Pancreas (tissue), 10 donors: Measurements from ENCODE around the gene IL1RL1. TPM values are rescaled to one million over a fixed set of nuclear protein-coding genes. Genes with fewer than 3 reads are reported as not detected.

Experiments
- ATAC-seq, 4 donors: fragments of 200-7000 bp; cut with Tn5 transposase; one replicate each; pipeline versions ENCODE4 v1.8.0 to v1.9.1; 2020; ENCODE audit warnings: mild to moderate bottlenecking in 4 of 4, moderate library complexity in 4 of 4
- DNase-seq, 6 donors: peaks; one replicate each; pipeline ENCODE4 v3.0.0-alpha.2; 2020
- FAIRE-seq: peaks from 2 replicates; lab custom pipeline; 2012; peaks lifted over from hg19 to GRCh38; lab: Jason Lieb, UNC
- H3K27ac ChIP-seq, 4 donors: fragments of 200-600 bp; sonication (generic); 1 replicate in 3 of 4; 2 replicates in 1 of 4; pipeline versions ENCODE4 v1.5.0 to v1.8.0; 2020
- H3K27me3 ChIP-seq, 4 donors: fragments of 200-600 bp; one replicate each; pipeline ENCODE4 v1.8.0; 2021
- H3K36me3 ChIP-seq, 3 donors: fragments of 200-600 bp; sonication (generic) in 1 of 3; one replicate each; pipeline versions ENCODE4 v1.5.0 to v1.8.0; 2020 to 2021
- H3K4me1 ChIP-seq, 3 donors: fragments of 200-600 bp; one replicate each; pipeline ENCODE4 v1.8.0; 2021
- H3K4me3 ChIP-seq, 4 donors: fragments of 200-600 bp; sonication (generic) in 2 of 4; one replicate each; pipeline versions ENCODE4 v1.5.0 to v1.8.0; 2020 to 2021
- H3K9me3 ChIP-seq, 4 donors: fragments of 200-600 bp; one replicate each; pipeline ENCODE4 v1.8.0; 2021
- CTCF ChIP-seq, 4 donors: fragments of 200-600 bp; sonication (generic) in 3 of 4; IDR thresholded peaks; one replicate each; pipeline versions ENCODE4 v1.5.0 to v1.8.0; 2021; ENCODE audit warnings: antibody characterized with exemption in 4 of 4
- WGBS, 2 donors: extraction: QIAGEN DNeasy Blood & Tissue Kit; methylation state at CpG; one replicate each; pipeline ENCODE4 v1.1.7; 2013; 5-methylcytosine and 5-hydroxymethylcytosine counted together
- intact Hi-C, 3 donors: fragments of 100-400 bp; cut with DNase I; formaldehyde crosslinking; loops; one replicate each; pipeline versions ENCODE4 v1.11.1 to v1.14.2; 2022
- polyA plus RNA-seq, 2 donors: library from polyadenylated mRNA; stranded (reverse); fragments of 200-250 nt; gene quantifications; one replicate each; pipeline ENCODE4 v1.2.3, GENCODE V29; 2013
- total RNA-seq, 6 donors: library from RNA; stranded (reverse); fragmentation: NEBNext Ultra II Directional in 4 of 6; extraction: Animal tissue kit (Norgen Biotek cat#: 25700) in 4 of 6; gene quantifications; one replicate each; pipeline versions ENCODE4 v1.2.1 to v1.2.4, GENCODE V29; 2021 to 2023
- donor health status: healthy with polysubstance abuse.
- donor health status: DM: no; HTN: no; CAD: no; lungs with moderate emphysema.
- donor health status: DM: no; HTN: no; CAD: no.
- donor health status: control.
- donor health status: control.
- donor health status: Bipolar disorder and iron deficiency.
- donor health status: DM: yes; HTN: yes; CAD: no.
- donor health status: DM: no; HTN: no; CAD: no.
- donor health status: DM: no; HTN: no; CAD: no.
- donor health status: DM: yes; HTN: yes; CAD: no.

The IL1RL1 gene
- total and polyA plus RNA-seq, 8 donors = 0.28 to 2.5 (median 1.1) TPM

DNA sequence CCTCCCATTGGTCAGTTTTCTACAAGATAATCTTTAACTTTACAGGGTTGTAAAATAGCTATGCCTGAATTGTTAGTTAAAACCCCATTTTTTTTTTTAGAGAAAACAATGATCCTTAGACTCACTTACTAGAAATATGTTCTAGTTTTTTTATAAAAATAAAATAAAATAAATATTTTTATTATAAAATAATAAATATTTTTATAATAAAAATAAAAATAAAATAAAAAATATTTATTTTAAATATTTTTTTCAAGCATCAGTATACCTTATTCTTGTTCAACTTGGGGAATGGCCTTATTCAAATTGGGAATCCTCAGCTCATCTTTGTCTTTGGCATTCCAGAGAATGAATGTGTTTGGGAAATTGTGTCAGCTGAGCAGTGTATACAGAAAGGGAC is 20.8 kb upstream of the IL1RL1 start:
- DNase-seq (no peak), FAIRE-seq (peak; percentile 84), ATAC-seq (no peak)
- no peaks in the 10 kb centered on the region for H3K27me3 ChIP-seq
- no peak for TF ChIP-seq CTCF (IDR thresholded peaks at IDR 0.05)
- H3K4me3 ChIP-seq = no peak overlapping the region
- H3K4me1 ChIP-seq = no peaks in the 10 kb centered on the region
- H3K9me3 ChIP-seq = peaks cover 0 to 5% (median 0%) of the 10 kb centered on the region in 4 donors
- H3K27ac ChIP-seq = no peak overlapping the region
- intact Hi-C loops = no loop called here
- no peaks in the 10 kb centered on the region for H3K36me3 ChIP-seq

GRCh38 chr2:102291319-102292075 is 19.9 kb upstream of the IL1RL1 start:
- Histone ChIP-seq H3K27ac (no peak overlapping the region), H3K27me3 (no peaks in the 10 kb centered on the region), H3K4me1 (no peaks in the 10 kb centered on the region), H3K9me3 (peaks cover 0 to 5% (median 0%) of the 10 kb centered on the region in 4 donors), H3K36me3 (no peaks in the 10 kb centered on the region), H3K4me3 (no peak overlapping the region)
- DNase-seq (peak in 2 of 6 donors; percentile 23 to 62), ATAC-seq (no peak), FAIRE-seq (no peak)
- no peak for TF ChIP-seq CTCF (IDR thresholded peaks at IDR 0.05)
- 68 to 69% methylated on average over 4 of the region's 4 CpGs for WGBS, 2 donors
- intact Hi-C loops = no loop called here

- no peaks in the 10 kb centered on the region for H3K27me3 ChIP-seq
- no peaks in the 10 kb centered on the region for H3K4me1 ChIP-seq
- no peak for DNase-seq
- no peak for FAIRE-seq
- TF ChIP-seq CTCF (IDR thresholded peaks at IDR 0.05) = no peak
- H3K36me3 ChIP-seq = no peaks in the 10 kb centered on the region
- no peaks in the 10 kb centered on the region for H3K9me3 ChIP-seq
- H3K4me3 ChIP-seq = no peak overlapping the region
- intact Hi-C loops = no loop called here
- WGBS, 2 donors = 55 to 65% methylated on average over 3 of the region's 3 CpGs
- ATAC-seq = no peak
- H3K27ac ChIP-seq = no peak overlapping the region
Measured at GRCh38 chr2:102294802-102295489, 16.4 kb upstream of the IL1RL1 start.

- ATAC-seq = no peak
- no peak for DNase-seq
- Histone ChIP-seq H3K27ac (no peak overlapping the region), H3K4me3 (no peak overlapping the region), H3K4me1 (no peaks in the 10 kb centered on the region), H3K9me3 (no peaks in the 10 kb centered on the region), H3K27me3 (no peaks in the 10 kb centered on the region), H3K36me3 (no peaks in the 10 kb centered on the region)
- FAIRE-seq = no peak
- intact Hi-C loops = no loop called here
- 52 to 86% methylated on average over 1 of the region's 1 CpG for WGBS, 2 donors
- no peak for TF ChIP-seq CTCF (IDR thresholded peaks at IDR 0.05)
Measured at GRCh38 chr2:102295566-102295965, 15.8 kb upstream of the IL1RL1 start.

- Histone ChIP-seq H3K4me1 (no peaks in the 10 kb centered on the region), H3K9me3 (no peaks in the 10 kb centered on the region), H3K4me3 (no peak overlapping the region), H3K27ac (no peak overlapping the region), H3K27me3 (no peaks in the 10 kb centered on the region), H3K36me3 (no peaks in the 10 kb centered on the region)
- FAIRE-seq (no peak), ATAC-seq (no peak), DNase-seq (no peak)
- intact Hi-C loops = no loop called here
- no peak for TF ChIP-seq CTCF (IDR thresholded peaks at IDR 0.05)
Measured at GRCh38 chr2:102296449-102296848, 14.9 kb upstream of the IL1RL1 start.
